Activated CD8-positive, alpha-beta memory T cell treated with anti-CD3 and anti-CD28 coated beads for 36 hours (primary cell): ENCODE data around the gene ATP2A3. TPM values are rescaled to one million over a fixed set of nuclear protein-coding genes. Genes with fewer than 3 reads are reported as not detected.

Source experiments
- CTCF ChIA-PET: fragments of 350-600 bp; sonication (Branson Sonifier 250); formaldehyde crosslinking; loops from one replicate; lab custom pipeline; 2021; ENCODE audit warnings: antibody characterized with exemption; lab: Charles Lee
- POLR2A ChIA-PET: fragments of 350-600 bp; sonication (Branson Sonifier 250); formaldehyde crosslinking; loops from one replicate; lab custom pipeline; 2021; ENCODE audit warnings: antibody characterized with exemption; lab: Charles Lee
- total RNA-seq, 2 experiments: library from RNA; stranded (reverse); gene quantifications; one replicate each; pipeline ENCODE4 v1.2.3, GENCODE V29; 2021

ATP2A3 gene
- total RNA-seq, 2 experiments from 2014 or later, result 112 to 116 TPM

DNA sequence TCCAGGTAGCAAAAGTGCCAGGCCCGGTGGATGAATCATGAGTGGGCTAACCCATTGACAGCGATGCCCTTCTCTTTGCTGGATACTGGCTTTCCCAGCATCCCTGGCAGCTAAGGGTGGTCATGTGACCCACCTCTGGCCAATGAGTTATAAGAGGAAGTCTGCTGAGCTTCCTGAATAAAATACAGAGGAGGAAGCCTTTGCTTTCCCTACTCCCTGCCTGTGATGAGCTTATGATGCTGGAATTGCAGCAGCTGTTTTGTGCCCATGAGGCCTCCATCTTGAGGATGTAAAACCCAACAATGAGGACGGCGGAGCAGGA lies 15.0 kb upstream of the ATP2A3 start:
- ChIA-PET POLR2A (no interaction called here), CTCF (interaction anchor here (1.1 kb wide), 1 partner anchor 14 kb away, joined by 3 read pairs; no protein-coding TSS in a partner anchor)

DNA sequence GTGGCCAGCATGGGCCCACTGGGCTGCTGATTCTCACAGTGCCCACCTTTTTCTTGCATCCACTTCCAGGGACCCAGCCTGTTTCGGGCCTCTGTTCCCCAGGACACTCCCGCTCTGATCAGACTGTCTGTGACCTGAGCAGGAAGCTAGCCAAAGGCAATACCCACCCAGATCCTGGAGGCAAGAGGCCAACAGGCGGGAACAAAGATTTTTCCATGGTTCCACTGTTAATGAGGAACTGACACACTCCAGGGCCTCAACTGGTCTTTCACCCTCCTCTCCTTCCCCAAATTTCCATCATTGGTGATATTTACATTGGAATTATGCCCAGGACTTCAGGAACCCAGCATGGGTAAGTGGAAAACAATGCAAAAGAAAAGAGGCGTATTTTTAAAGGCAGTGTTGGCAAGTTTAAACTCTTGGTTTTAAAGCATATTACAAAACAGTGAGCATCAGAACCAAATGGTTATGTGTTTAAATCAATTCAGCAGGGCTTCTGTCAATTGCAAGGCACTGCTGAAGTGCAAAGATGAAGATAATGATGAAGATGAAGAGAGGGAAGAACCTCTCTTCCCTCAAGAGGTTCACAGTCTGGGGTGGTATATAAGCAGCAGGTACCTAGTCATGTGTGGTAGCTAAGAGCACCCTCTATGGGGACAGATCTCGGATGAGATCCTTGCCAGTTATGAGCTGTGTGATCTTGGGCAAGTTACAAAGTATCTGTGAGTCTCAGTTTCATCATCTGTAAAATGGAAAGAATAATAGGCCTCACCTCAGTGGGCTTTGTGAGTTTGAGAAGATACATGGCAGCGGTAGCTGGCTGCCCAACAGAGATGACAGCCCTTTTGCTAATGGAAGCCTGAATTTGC lies 14.4 kb upstream of the ATP2A3 start:
- POLR2A ChIA-PET, result no interaction called here
- CTCF ChIA-PET, result interaction anchor here (1.1 kb wide), 1 partner anchor 14 kb away, joined by 3 read pairs; no protein-coding TSS in a partner anchor

DNA sequence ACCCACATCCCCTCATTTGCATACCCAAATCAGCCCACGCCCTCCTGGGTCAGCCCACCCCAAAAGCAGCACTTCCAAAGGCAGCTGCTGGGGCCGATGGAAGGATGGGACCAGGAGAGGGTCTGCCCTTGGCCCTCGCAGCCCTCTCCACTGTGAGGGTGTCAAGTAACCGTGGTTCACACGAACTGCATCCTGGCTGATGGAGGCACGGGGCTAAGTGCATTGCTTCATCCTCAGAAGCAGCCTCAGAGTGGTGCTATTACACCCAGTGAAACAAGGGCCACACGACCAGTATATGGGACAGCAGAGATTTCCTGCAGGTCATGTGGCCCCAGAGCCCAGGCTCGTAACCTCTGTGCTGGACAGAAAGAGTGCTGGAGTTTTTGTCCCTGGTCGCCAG lies 13.2 kb upstream of the ATP2A3 start:
- POLR2A ChIA-PET, result no interaction called here
- CTCF ChIA-PET, result no interaction called here

DNA sequence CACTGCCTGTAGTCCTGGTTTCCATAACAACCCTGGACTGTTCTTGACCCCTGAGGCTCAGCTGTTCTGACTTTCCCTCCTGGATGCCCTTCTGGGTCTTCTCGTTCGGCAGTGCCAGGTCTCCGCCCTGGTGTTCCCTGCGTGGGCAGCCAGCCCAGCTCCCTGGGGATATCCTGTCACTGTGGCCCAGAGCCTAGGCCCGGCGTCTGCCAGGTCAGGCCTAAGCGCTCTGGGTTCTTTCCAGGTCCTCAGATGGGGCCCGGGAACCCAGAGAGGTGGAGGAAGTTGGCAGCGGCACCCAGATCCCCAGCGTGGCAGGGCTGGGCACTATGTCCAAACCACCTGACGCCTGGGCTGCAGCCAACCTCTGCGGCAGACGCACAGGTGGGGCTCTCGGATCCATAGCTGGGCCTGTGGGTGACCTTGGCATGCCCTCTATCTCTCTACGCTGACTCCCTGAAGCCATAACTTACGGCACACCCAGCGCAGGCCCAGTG lies 12.5 kb upstream of the ATP2A3 start:
- ChIA-PET CTCF (interaction anchor here (1.2 kb wide), 1 partner anchor 12 kb away, joined by 3 read pairs; no protein-coding TSS in a partner anchor), POLR2A (no interaction called here)

DNA sequence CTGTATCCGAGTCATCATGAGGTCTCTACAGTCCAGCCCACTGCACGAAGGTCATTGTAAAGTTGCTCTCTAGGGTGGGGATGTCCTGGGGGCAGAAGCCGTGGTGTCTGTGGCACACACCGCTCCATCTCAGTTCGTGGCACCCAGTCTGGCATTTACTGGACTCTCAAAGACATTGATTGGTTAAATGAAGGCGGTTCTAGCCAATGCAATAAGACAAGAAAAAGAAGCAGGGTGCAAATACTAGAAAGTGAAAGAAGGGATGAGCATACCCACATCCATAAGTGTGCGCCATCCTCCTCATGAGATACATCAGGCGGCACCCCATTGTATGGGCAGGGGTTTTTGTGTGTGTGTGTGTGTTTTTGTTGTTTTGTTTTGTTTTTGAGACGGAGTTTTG lies 10.7 kb upstream of the ATP2A3 start:
- ChIA-PET CTCF (no interaction called here), POLR2A (no interaction called here)

DNA sequence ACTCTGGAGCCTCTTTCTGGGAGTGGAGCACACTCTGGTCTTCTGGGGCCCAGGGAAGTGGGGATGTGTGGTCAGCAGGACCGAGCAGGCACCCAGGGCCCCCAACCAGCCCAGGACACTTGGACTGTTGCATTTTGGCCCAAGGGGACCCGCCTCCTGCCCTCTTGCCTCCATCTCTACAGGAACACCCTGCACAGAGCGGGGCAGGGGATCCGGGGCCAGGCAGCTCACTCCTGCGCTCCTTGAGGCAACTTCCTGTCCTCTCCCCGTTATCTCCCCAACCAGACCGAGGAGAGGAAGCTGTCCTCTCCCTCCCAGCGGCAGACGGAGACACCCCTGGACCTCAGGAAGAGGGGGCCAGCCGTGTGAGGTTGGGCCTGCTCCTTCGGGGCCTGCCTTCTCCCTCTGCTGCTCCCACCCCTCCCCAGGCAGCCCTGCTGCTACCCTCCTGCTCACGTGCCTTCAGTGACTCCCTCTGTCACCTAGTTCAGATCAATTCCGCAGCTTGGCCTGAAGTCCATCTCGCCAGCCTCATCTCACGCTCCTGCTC lies 10.0 kb upstream of the ATP2A3 start:
- CTCF ChIA-PET, result interaction anchor here (0.6 kb wide), 1 partner anchor 18 kb away, joined by 3 read pairs; no protein-coding TSS in a partner anchor
- POLR2A ChIA-PET, result no interaction called here

DNA sequence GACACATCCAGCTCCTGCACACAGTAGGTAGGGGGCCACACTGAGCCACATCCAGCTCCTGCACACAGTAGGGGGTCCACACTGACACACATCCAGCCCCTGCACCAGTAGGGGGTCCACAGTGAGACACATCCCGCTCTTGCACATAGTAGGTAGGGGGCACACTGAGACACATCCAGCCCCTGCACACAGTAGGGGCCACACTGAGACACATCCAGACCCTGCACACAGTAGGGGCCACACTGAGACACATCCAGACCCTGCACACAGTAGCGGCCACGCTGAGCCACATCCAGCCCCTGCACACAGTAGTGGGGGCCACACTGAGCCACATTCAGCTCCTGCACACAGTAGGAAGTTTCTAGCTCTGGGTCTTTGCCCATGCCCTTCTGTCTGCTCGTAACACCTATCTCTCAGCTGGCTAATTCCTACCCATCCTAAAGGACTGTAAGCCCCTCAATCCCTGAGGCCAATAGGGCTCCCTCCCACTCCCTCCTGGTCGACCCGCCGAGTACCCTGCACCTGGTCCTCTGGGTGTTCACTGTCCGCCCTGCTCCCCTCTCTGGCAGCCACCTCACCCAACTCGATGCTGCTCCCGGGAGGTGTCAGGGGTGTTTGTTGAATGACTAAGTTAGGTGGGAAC lies 9.4 kb upstream of the ATP2A3 start:
- ChIA-PET POLR2A (interaction anchor here (0.6 kb wide), 1 partner anchor 1287 kb away, joined by 3 read pairs; no protein-coding TSS in a partner anchor), CTCF (no interaction called here)

DNA sequence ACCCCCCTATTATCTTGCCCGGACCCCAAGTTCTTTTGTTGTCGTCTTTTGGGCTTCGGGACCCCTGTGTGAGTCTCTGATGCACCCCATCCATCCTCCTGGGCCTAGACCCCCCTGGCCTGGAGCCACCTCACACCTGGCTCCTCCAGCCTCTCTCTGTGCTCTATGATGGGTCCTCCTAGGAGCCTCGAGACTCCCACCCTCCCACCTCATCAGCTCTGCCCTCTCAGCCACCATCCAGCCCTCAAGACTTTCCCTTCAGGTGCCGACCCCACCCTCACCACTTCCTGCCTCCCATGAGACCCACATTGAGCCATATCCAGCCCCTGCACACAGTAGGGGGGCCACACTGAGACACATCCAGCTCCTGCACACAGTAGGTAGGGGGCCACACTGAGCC lies 8.7 kb upstream of the ATP2A3 start:
- ChIA-PET CTCF (interaction anchor here (0.7 to 1.2 kb wide), 2 partner anchors 8 to 57 kb away, joined by 3 to 4 read pairs; partner anchors contain the start of gene P2RX1), POLR2A (interaction anchor here (0.6 kb wide), 1 partner anchor 1286 kb away, joined by 3 read pairs; no protein-coding TSS in a partner anchor)

DNA sequence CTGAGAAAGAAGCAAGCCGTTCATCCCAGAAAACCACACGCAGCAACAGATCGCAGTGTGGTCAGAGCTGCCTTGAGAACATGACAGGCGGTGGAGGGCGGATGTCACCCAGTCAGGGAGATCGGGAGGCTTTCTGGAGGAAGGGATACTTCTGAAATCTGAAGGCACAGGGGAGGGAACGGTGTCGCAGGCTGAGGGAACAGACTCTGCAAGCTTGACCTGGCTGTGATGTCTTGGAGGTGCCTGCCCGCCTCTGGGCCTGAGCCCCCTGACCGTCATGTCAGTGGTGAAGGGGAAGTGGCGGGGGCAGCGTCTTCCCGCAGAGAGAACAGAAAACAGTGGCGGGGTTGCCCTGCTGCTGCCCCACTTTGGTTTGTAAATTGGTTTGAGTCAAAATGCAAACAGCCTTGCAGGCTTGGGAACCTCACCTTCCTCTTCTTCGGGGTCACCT lies 8.1 kb upstream of the ATP2A3 start:
- ChIA-PET CTCF (interaction anchor here (0.7 to 1.2 kb wide), 2 partner anchors 9 to 56 kb away, joined by 3 to 4 read pairs; partner anchors contain the start of gene P2RX1), POLR2A (no interaction called here)

DNA sequence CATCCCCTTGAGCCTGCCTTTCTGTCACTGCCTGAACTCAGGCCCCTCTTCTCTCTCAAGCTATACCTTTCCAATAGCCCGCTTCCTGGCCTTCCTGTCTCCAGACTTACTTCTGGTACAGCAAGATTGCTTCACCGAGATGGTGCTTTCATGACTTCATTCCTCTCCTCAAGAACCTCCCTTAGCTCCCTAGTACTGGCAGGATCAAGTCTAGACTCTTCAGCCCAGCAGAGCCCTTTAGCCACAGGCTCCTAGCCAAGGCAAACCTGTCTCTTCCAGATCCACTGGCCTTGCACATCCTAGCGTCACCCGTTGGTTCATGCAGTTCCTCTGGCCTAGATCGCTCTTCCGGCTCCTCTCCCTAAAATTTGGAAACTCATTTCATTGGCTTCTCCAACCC lies 6.4 kb upstream of the ATP2A3 start:
- POLR2A ChIA-PET, result no interaction called here

DNA sequence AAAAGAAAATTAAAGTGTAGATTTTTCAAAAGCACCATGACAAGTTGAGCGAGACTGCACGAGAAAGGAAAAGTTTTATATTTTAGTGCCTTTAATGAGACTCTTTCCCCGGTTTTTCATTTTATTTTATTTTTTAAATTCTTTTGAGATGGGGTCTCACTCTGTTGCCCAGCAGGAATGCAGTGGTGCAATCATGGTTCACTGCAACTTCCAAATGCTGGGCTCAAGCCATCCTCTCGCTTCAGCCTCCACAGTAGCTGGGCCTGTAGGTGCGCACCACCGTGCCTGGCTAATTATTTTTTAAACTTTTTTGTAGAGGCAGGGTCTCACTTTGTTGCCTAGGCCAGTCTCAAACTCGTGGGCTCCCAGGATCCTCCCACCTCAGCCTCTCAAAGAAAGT lies 5.7 kb upstream of the ATP2A3 start:
- CTCF ChIA-PET, result no interaction called here
- POLR2A ChIA-PET, result no interaction called here

More for the DNA sequence above, 6.4 kb upstream of the ATP2A3 start:
- CTCF ChIA-PET, result no interaction called here

DNA sequence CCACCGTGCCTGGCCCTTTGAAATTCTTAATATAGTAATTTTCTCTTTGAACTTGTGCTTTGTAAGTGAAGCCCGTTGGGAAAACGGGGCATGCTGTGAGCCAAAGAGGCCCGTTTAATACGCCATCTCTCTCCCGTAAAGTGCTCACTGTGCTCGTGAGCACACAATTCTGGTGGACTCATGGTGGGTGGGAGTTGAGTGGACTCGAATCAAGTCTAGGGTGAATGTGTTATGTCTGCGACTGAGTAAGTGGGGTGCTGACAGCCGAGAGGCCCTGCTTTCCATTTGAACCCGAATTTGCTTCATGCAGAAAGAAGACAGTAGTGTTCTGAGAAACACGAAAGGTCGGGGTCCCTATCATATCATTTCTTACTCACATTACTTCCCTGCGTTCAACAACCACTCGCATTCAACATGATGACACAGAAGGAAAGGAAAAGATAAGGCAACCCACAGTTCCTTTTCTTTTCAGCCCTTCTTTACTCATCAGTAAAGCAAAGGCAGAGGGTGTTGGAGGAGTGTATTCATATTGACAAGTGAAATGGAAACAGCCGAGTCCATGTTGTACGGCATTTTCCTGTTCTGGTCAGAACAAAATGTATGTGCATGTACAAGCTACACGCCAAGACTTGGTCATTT lies 4.8 kb upstream of the ATP2A3 start:
- POLR2A ChIA-PET, result interaction anchor here (0.7 kb wide), 1 partner anchor 18 kb away, joined by 3 read pairs; no protein-coding TSS in a partner anchor
- CTCF ChIA-PET, result no interaction called here

DNA sequence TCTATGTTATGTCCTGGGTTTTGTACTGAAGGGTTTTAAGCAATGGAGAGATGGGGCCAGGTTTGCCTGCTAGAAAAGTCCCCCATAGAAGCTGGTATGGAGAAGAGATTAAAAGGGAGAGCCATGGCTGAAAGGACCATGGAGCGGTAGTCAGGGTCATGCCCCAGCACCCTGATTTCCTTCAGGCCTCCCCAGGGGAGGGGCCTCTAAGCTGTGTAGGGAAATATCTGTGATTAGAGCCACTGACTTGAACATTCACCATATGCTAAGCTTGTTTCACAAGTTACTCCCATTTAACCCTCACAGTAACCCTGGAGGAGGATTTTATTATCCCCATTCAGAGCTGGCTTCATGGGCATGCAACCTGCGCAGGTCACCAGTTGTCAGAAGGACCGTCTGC lies 3.8 kb upstream of the ATP2A3 start:
- CTCF ChIA-PET, result no interaction called here

DNA sequence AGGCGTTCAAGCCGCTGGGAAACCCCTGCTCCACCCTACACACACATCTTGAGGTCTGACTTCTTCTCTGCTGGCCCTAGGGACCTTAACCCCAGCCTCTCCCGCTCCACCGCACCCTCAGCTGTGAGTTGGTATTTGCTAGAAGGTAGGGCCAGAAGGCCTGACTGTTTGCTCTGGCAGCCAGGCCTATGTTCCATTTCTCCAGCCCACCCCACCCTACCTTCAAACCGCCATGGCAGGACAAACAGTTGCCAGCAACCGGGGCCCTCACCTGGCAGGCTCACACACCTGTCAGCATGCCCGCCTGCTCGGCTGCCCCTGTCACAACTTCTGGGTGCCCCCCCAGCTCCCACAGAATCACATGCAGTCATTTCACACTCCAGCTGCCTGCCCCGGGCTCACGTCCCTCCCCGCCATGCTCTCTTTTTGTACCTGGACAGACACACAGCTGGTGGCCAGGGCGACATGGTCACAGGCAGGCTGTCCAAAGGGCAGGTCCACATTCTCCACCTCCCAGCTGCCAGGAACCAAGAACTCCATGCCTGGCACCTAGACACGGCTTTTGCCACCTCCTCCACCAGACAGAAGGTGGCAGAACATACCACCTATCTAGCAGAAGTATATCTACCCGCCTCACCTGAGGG lies 2.6 kb upstream of the ATP2A3 start:
- ChIA-PET CTCF (interaction anchor here (0.9 to 4.3 kb wide), 2 partner anchors 53 to 71 kb away, joined by 3 to 16 read pairs; no protein-coding TSS in a partner anchor), POLR2A (no interaction called here)

More for the DNA sequence above, 3.8 kb upstream of the ATP2A3 start:
- POLR2A ChIA-PET, result no interaction called here

DNA sequence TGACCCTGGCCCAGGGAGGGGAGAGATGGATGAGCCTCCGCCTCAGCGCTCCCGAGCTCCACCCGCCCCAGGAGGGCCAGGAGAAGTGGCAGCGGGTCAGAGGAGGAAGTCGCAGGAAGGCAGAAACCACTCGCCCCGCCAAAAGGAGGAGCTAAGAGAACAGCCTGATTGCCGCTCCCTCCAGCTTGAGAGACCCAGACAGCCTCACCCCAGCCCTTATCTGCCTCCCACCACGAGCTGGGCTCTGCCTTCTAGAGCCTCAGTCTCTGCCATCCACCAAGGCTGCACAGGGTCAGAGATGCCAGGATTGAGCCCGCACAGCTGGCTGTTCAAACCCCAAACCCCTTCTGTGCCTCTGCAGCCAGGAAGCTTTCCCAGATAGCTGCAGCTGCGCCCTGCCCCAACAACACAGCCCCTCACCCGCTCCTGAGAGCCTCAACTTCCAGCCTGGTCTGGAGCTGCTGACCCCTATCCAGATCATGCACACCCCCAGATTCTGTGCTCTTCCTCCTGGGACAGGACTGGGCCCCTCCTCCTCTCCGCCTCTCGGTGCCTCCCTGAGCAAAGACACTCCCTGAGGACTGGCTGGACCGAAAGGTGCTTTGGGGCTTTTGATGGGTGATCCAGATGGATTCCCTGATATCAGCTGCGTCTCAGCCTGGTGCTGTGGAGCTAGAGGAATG lies 1.0 kb upstream of the ATP2A3 start:
- ChIA-PET CTCF (interaction anchor here (0.6 to 4.3 kb wide), 9 partner anchors 11 to 936 kb away, joined by 3 to 16 read pairs (median 3); no protein-coding TSS in a partner anchor), POLR2A (interaction anchor here (0.6 to 1.5 kb wide), 6 partner anchors 49 to 758 kb away, joined by 3 to 12 read pairs (median 5); partner anchors contain the start of genes CYB5D2, NCBP3, OR1A1 and P2RX1)

DNA sequence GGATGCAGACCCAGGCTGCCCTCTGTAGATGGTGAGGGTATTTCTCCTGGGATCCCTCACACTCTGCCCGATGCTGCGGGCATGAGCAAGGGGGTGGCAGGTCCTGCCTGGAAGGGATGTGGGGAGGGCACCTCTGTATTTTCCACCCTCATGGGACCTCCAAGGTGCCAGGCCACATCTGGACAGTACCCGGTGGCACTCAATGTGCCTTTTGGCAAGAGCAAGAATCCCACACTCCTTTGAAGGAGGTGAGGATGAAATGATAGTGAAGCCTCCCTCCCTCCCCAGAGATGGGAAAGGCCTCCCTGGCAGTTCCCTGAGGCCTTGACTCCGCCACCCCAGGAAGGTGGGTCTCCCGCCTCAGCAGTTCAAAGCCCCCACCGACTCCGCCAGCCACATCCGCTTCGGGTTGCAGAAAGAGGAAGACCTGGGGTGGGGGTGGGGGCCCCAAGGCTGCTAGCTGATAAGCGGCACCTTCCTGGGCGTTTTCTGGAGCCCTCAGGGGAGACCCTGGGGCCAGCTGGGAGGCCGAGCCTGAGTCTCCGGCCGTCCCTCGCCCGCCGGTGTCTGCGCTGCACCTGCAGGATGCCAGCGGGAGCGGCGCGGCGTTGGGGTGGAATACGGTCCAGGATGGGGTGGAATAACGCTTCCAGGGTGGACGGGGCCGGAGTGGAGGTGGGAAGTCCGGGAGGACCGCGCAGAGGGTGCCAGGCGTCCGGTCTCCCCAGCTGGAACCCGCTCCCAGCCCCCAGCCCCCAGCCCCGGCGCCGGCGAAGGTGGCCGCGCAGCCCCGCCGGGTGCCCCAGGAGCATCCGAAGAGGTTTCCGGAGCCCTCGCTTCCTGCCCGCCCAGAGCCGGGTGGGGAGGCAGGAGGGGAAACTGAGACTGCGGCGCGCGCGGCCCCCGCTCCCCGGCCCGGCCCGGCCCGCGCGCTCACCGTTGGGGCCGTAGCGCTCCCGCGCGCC lies 718 bp downstream of the ATP2A3 start:
- POLR2A ChIA-PET, result no interaction called here

DNA sequence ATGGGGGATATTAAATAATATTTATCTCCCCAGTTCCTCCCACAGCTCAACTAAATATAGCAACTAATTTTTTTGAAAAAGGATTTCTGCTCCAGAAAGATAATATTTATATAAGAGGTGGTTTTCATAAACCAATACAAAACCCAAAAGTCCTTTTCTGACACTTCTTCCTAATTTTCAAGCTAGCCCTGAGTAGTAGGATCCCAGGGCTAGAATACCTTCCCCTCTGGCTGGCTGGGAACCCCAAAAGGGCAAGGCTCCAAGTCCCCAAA lies 1.3 kb downstream of the ATP2A3 start:
- CTCF ChIA-PET, result interaction anchor here (4.3 kb wide), 1 partner anchor 49 kb away, joined by 16 read pairs; no protein-coding TSS in a partner anchor
- POLR2A ChIA-PET, result no interaction called here

More for the DNA sequence above, 718 bp downstream of the ATP2A3 start:
- CTCF ChIA-PET, result interaction anchor here (1.3 to 4.3 kb wide), 2 partner anchors 40 to 50 kb away, joined by 3 to 16 read pairs; no protein-coding TSS in a partner anchor
